GM04504 (cell line): Measurements from ENCODE around the gene SLC25A48.
A peak's percentile ranks its signal among the peaks of the same experiment; 100 is the strongest.

Experiments used
- DNase-seq: peaks from one replicate; pipeline ENCODE4 v3.0.0-alpha.2; 2012; ENCODE audit warnings: low read depth

Gene SLC25A48

DNA sequence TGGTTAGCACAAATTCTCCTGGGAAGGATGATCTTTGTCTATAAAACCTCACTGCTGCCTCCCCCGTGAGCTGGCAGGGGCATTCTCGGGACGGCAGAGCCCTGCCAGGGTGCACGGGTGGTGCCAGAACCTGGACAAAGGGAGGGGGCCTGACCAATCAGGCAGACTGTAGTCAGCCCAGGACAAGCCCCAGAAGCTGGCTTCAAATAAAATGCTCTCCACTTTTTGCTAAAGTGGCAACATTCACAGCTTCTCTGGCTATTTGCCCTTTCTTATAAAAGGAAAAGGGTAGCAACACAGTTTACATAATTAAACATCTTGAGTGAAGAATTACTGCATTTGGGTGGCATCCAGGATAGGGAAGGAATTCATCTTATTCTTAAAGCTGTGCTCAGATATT is 46.8 kb downstream of the SLC25A48 start:
- DNase-seq: no peak

DNA sequence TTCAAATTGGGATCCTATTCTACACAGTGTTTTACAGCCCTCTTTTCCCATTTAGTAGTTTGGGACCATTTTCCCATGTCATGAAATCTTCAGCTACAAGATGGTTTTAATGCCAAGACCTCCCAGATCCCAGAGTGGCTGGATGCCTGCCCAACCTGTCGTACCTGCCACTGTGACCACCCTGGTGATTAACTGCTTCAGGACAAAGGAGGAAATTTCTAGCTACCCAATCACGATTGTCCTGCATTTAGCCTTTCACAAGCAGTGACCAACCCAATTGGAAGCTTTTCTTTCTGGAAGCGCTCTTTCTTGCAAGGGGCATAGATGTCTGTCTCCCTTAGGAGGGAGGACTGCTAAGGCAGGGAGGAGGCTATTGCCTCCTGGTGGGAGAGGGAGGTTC is 47.4 kb downstream of the SLC25A48 start:
- no peak for DNase-seq

DNA sequence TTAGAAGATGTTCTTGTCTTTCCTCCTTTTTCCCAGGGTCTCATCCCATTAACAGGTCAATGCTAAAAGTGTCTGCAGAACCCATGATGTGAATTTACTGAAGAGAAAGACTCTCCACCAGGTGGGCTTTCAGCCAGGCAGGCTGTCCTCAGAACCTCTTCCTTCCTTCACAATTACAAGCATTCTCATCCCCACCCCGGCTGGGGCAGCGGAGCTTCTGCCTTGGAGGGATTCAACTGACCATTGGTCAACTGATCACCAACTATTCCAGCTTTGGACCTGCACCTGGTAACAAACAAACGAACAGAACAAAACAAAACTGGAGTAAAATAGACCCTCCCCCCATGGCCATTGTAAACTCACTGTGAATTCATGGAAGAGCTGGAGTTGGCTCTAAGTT is 48.6 kb downstream of the SLC25A48 start:
- DNase-seq: no peak

DNA sequence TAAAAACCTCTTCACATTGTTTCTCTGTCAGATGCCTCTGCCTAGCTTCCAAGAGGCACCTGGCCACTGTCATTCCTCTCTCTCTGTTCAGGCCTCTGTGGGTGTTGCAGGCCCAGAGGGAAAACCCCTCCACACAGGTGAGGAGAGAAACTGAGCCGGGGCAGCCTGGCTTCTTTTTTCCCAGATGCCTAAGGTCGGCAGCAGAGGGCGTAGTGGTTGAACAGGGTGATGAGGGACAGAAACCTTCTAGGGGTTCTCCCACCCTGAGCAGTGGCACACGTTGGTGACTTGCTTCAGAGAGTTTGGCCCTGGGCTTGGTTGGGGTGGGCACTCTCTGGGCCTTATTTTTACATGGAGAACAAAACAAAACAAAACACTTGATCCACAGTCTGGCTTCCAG is 49.0 kb downstream of the SLC25A48 start:
- no peak for DNase-seq

DNA sequence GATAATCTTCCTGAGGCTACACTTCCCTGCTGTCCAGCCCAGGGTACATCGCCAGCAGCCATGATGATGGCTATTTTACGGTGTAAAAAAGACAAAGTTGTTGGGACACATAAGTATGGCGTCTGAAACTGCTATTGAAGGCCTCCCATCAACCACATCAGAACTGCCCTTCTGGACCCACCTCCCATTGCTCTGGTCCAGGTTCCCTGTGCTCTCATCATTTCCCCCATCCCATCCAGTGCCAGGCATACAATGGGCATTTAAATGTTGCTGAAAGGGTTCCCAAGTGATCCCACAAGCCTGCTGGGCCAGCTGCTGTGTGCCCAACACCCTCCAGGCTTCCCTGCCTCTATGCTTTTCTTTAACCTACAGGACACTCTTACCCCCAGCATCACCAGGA is 50.6 kb downstream of the SLC25A48 start:
- no peak for DNase-seq

DNA sequence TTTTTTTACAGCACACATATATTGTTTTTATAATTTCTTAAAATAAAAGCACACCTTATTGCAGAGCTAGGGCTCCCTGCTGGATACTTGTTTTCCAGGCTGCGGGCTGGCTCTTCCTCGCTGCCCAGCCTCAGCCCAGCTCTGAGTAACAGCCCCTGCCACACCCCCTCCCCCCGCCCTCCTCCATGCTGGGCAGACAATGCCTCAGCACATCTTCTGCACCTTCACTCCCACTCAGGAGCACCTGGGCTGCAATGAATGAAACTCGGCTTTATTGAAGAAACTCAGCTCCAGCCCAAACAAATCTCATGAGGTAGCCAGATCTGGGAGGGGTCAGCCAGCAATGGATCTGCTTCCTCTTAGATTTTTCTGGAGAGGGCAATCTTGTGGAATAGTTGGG is 51.7 kb downstream of the SLC25A48 start:
- no peak for DNase-seq

DNA sequence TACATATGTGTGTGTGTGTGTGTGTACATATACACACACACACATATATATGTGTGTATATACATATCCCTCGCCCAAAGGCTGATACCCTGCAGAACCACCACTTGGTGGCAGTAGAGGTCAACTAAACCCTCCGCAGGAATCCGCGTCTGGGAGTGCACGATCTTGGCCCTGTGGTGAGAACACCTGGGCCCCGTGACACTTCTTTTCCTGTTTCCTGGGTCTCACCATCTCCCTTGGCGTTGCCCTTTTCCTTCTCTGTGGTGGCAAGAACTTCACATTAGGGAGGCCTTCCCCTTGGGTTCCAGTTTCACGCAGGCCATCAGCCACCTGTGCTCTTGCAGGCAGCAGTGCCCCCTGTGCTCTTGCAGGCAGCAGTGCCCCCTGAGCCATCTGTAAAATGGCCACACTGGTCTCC is 53.0 kb downstream of the SLC25A48 start:
- DNase-seq: peak; percentile 25

DNA sequence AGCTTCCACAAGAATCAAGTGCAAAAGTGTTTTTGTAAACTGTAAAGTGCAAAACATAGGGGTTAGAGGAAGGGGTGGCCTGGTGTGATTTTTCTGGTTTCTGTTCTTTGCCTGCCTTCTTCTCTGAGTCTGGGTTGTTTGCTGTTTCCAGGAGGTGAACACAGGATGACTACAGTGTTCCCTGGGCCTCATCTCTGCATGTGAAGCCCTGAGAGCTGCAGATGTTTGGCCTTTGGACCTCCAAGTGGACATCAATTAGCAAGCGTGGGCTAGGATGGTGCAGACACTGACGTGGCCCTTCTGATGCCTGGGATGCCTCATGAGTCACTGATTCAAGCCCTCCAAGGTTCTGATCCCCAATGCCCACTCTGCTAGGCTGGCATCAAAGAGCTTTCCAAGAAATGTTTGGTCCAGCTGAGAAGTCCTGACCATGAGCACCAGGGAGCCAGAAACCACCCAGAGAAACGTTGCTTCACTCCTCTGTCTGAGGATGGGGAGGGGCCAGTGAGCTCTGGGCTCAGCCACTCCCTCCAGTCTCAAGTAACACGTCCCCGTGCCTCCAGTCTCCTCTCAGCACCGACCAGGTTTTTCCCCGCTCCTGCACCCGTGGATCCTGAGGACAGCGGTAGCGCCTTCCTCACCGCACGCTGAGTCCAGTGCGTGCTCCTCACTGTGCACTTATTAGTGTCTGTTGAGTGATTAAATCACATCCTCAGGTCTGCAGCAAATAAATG is 53.6 kb downstream of the SLC25A48 start:
- DNase-seq: no peak

DNA sequence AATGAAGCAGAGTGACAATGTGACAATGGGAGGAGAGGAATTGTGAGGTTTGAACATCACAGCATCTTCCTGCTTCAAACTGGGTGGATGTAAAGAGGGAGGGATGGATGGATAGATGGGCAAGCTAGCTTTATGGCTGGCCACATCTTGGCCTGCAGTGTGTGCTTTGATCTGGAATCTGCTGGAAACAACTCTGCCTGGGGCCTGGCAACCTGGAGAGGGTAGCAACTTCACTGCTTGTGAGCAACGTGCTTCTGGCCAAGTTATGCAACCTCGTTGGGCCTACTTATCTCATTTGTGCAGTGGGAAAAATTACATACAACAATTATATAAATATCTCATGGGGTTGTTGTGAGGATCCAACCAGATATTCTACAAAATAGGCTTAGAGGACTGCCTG is 55.8 kb downstream of the SLC25A48 start:
- DNase-seq: no peak

DNA sequence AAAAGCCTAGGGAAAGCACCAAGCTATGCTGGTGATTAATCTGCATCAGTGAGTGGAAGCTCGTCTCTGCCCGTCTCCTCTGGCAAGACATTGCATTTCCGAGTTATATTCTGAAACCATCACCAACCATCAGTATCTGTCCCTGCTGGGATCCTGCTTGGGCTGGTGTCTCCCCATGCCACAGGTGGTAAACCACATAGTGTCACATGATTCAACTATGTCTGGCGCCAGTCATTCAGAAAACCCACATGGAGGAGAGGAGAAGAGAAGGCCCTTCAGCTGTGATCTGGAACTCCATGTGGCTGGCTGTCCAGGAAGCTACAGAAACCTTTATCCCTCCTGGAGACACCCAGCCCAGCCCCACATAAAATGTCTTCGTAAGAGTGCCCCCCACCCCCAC is 56.4 kb downstream of the SLC25A48 start:
- no peak for DNase-seq

DNA sequence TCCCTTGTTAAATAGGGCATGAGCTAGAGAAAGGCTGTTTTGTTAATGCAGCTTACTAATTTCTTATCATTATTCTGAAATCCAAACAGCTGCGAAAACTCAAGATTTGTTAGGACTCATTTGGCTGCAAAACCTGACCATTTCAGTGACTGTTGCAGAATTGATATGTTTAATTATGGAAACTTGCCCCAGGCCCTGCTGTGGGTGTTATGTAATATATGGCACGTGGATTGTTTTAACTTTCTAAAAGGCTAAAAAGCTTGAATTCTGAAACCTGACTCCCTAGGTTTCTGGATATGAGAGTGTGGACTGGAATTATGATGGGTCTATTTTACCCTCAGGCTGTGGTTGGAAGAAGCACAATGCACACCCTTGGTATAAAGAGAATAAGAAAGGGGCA is 56.8 kb downstream of the SLC25A48 start:
- no peak for DNase-seq

DNA sequence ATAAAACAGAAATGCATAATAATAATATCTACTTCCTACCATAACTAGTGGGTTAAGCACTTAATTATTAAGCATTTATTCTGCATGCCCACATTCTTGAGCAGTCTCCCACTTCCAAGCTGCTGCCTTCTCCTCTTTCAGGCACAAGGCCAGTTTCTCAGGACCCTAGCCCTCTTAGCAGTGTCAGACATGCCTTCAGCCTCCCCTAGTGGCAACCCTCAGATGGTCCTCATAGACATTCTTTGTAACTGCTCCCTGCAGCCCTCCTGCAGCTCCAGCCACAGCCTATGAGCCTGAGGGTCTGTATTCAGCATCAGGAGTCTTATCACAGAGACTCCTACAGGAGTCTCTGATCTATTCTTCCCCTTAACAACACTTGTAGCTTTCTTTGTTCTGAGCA is 57.3 kb downstream of the SLC25A48 start:
- no peak for DNase-seq

DNA sequence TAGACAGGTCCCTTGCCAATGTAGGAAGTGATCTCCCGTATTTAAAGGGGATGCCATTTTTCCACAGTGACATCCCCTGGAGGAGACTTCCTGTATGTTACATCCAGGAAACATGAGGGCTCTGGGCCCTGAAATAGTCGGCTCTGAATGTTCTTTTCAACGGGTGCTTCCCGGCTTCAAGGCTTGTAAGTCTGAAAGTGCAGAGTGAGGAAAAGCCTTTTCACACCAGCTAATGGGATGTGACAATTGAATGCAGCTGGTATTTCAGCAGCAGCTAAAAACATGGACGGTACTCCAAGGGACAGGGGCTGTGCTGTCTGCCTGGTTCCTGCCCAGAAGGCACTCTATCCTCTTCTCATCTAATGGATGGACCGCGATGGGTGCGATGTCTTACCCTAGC is 59.8 kb downstream of the SLC25A48 start:
- no peak for DNase-seq

DNA sequence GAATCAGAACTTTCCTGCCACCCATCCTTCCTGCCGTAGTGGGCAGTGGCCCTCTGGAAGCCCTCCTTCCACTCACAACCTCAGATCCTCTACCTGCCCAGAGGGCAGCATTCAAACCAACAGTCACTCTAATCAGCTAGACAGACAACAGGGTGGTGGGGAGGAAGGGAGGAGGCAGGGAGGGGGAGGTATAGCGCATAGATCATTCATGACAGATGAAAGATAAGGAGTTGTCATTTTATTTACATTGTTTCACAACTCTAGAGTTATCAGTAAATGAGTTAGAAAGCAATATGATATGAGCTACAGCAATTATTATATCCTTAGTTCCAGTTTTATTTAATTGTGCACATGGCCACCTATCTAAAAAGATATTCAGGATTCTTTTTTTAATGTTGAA is 60.3 kb downstream of the SLC25A48 start:
- DNase-seq: no peak

DNA sequence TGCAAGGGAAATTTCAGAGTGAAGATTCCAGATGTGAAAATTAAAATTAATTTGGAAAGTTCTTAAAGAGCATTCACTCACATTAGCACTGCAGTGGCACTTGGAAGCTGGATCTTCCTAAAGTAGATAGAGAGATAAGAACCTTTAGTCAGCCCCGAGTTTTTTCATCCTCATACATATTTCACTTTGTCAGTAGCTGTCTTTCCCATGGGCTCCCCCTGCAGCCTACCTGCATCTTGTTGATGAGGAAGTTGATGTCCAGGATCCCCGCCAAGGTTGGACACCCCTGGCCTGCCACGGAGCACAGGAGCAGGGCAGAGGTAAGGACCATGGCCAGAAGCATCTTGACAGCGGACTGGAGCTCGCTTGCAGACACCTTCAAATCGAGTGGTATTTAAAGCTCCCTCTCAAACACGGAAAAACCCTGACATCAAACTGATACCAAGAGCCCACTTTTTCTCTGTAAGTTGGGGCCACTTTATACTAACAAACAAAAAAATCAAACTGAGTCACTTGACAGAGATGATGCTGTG is 61.1 kb downstream of the SLC25A48 start, which contains the start of gene IL9:
IL9 (minus strand) TSS at position 368 of the 533 bp plus-strand sequence; CDS start at position 343, 25 bp downstream.
- DNase-seq: no peak

DNA sequence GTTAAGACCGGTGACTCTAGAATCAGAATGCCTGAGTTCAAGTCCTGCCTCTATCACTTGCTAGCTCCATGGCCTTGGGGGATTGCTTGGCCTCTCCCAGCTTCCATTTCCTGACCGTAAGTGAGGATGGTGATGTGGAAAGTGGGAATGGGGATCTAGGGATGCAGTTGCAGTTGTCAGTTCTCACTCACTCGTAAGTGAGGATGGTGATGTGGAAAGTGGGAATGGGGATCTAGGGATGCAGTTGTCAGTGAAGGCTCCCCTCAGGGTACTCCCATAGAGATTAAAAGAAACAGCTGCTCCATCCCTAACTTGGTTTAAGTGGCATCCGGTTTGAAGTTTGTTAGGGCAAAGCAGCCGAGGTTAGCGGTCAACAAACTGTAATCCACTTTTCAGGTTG is 64.2 kb downstream of the SLC25A48 start:
- DNase-seq: no peak

DNA sequence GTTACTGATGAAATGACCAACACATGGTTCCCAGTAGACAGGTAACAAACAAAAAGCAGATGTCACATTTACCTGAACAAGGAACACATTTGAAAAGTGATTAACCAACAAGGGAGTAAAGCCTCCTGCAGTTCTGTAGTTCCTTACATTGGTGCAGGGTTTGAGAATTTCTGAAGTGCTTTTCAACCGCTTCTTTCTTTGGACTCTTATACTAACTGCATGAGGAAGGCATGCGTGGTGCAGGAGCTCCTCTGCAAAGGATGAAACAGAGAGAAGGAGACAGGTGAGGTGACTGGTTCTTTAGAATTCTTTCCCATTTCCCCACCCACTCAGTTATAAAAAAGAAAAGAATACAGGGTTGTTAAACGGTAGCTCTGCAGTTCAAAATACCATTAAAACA is 65.8 kb downstream of the SLC25A48 start:
- DNase-seq: no peak

DNA sequence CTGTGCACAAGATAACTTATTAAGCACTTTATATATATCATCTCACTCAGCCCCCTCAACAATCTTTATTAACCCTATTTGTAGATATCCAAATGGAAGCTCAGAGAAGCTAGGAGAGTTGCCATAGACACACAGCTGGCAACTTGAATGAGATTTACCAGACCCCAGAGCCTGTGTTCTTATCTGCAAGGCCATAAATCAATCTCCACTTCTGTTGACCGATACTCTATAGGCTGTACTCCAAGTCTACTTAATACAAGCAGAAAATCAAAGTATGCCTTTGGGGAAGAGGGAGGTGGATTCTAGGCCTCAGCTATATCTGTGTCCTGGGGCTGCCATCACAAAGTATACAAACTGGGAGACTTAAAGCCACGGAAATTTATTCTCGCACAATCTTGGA is 67.2 kb downstream of the SLC25A48 start:
- DNase-seq: no peak

DNA sequence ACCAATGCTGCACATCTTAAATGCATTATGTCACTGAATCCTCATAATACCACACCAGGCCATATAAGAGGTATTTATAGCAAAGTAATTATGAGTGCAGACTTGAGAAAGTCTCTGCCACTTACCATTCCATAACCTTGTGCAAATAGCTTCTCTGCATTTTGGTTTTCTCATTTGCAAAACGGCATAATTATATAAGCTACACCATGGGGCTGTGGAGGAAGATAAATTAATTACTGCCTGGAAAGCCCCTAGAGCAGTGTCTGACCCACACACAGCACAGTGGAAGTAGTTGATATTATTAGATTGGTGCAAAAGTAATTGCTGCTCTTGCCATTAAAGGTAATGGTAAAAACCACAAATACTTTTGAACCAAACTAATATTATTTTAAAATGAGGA is 70.7 kb downstream of the SLC25A48 start:
- DNase-seq: no peak

DNA sequence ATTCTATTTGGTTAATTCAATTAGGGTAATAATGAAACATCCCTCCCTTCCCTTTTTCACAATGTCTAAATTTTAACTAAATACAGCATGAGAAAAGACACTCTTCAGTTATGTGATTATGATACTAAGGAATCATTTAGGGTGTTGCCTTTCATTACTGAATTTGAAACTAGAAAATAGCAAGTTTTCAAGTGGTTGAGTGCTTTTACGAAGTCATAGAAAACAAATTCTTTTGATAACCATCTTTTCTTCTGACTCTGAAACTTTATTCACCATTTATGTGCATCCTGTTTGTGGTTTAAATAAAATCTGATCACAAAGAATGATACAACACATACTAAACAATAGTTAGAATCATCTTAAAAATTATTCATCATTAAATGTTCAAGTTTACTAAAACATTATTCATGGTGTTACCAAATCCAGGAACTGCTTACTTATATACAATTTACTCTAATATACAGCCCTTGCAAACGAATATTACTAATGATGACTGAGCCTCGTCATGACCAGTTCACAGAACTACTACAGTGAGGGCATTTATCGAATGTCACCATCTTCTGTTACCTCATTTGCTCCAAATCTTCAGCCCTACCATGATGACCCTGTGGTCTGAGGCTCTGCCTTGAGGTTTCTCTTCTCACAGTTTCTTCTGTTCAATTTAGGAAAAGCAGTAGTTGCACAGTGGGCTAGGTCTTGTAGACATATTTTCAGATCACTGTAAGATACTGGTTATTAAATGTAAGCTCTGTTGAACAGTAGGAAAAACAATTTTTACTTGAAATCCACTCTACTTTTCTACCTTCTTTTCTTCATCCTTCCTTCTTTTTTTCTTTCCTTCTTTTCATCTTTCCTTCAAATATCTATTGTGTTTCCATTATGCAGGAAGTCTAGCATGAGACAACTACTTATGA is 79.5 kb downstream of the SLC25A48 start:
- DNase-seq: no peak

DNA sequence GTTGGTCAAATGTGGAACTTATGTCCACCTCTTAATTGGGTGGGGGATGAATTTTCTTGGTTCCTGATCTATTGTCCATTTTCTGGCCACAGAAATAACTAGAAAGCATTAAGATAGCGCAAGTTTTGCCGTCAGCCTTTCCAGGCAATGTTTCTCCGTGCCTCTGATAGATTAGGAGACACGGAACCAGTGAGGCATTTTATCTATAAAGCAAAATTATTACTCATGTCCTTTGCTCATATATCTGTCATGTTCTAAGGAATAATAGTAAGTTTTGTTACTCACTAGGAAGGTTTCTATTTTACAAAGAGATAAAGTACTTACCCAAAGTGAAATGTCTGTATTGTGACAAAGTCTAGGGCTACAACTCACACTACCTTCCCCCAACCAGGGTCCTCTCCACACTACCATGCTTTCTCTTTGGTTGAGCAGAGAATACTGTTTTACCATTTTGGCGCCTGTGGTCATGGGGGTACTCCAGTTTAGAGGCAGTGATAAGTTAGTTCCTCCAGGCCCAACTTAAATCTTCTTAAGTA is 81.1 kb downstream of the SLC25A48 start:
- no peak for DNase-seq

DNA sequence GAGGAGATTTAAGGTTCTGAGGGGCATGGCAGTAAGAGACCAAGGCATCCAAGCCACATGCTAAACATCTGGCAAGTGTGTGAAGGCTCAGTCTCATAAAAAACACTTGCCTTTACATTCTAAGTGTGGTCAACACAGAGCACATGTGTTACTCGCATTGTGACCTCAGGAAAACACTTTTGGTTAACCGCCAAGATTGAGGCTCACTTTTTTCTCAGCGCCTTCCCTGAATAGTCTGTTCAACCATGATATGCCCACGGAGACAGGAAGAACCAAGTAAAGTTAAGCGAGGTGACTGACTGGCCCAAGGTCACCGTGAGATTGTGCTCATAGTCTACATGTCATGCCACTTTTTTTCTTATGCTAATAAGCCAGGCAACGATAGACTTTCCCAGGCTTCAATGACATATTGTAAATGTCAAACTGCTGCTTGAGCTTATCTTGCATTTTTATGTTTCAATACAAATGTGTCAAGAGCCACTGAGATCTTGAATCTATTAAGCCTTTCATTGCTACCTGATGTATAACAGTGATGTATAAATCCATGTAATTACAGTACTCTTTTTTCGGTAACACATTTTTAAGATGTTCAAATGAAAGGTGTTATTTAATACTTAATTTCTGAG is 82.3 kb downstream of the SLC25A48 start:
- no peak for DNase-seq
